CD1c-positive myeloid dendritic cell (primary cell): Measurements from ENCODE around the gene HSBP1.

Experiments used
- DNase-seq: peaks from one replicate; pipeline ENCODE4 v3.0.0-alpha.2; 2016; ENCODE audit errors: extremely low spot score

The HSBP1 gene

GRCh38 chr16:83807710-83808572 lies at the start of gene HSBP1:
Gene HSBP1, plus strand, starts transcription at chr16:83807978. Its CDS starts 99 bp downstream, at chr16:83808077.
- peak; percentile 96 for DNase-seq

GRCh38 chr16:83762141-83762991 lies 45.4 kb upstream of the HSBP1 start:
- no peak for DNase-seq

GRCh38 chr16:83762992-83763358 lies 44.8 kb upstream of the HSBP1 start:
- DNase-seq = no peak

DNA sequence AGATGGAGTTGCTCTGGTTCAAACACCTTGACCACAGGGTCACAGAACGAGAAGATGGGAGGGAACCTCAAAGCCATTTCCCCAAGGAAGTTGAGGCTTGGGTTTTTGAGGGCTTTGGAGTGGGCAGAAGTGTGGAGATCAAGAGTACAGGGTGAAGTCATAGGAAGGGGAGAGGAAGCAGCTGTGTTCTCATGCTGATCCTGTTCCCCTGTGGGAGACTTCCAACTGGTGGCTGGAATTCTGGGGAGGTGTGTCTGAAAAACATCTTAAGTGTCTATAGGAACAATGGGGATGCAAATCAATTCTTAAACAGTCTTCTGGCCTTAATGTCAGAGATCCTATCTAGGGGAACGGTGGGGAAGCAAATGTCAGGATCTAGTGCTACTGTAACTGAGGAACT lies 38.8 kb upstream of the HSBP1 start:
- peak; percentile 42 for DNase-seq

DNA sequence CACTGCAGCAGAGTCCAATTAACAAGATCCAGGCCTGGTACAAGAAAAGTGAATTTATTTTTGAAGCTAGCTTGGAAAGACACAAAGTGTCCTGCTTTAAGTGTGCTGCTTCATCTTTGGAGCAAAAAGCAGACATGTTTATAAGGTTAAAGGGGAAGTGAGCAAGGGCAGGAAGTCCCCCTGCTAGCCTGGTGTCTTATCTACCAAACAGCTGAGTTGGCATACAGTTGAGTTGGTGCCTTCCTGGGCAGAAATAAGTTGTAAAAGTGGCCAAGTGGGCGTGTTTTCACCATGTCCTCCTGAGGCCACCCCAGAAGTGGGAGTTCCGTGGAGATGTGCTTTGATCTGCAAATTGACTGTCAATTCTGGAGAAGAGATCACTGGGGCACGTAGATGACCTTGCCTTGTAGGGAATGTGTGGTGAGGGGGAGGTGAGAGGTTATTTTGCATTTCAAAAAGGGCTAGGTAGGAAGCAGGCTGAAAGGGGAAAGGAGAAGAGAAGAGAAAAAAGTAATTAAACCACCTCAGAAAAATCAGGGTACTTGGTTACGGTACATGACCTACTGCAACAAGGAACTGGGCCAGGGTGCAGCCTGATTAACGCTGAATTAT lies 38.3 kb upstream of the HSBP1 start:
- DNase-seq = peak; percentile 75

- no peak for DNase-seq
These were observed 36.4 kb upstream of the HSBP1 start for GRCh38 chr16:83771306-83771942.

DNA sequence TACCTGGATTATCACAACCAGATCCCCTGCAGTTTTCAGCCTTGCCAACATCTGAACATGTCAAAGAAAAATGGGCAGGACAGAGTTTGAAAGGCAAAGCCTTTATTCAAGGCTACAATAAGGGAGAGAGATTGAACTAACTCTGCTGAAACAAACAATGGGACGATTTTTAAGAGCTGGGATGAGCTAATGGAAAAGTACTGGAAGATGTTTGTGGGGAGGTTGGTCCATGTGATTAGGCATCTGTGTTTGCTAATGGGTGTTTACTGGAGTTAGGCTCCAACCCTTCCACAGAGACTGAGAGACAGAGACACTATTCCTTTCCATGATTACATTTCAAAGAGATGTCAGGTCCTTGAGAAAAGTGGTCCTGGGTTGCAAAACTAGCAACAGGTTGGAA lies 35.0 kb upstream of the HSBP1 start:
- DNase-seq = no peak

GRCh38 chr16:83774066-83774465 lies 33.7 kb upstream of the HSBP1 start:
- peak; percentile 62 for DNase-seq

DNA sequence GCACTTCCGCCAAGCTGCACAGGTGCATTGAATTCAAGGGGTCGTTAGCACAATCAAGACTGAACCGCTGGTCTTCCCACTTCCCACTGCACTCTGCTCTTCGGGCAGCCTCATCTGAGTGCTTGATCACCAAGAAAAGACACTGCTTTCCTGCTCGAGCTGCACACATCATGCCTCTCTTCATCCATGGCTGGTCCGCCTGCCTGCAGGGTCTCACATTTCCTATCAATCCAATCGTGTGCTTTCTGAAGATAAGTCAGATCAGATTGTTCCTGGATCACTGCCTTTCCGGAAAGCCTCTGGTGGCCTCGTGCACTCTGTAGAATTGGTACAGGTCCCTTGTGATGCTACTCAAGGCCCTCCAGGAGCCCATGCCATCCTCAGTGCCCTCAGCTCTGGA lies 30.8 kb upstream of the HSBP1 start:
- no peak for DNase-seq

DNA sequence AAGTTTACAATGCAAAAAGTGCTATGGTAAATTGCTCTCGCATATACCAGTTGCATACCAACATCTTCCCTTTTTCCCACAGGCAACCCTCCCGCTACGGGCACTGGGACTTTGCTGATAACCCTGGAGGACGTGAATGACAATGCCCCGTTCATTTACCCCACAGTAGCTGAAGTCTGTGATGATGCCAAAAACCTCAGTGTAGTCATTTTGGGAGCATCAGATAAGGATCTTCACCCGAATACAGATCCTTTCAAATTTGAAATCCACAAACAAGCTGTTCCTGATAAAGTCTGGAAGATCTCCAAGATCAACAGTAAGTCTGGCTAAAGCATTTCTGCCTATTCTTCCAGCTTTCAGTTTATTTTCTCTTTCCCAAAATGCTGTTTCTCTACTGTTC lies 27.9 kb upstream of the HSBP1 start:
- DNase-seq = no peak

- DNase-seq = no peak
These were observed 22.3 kb upstream of the HSBP1 start for GRCh38 chr16:83785455-83785854.

DNA sequence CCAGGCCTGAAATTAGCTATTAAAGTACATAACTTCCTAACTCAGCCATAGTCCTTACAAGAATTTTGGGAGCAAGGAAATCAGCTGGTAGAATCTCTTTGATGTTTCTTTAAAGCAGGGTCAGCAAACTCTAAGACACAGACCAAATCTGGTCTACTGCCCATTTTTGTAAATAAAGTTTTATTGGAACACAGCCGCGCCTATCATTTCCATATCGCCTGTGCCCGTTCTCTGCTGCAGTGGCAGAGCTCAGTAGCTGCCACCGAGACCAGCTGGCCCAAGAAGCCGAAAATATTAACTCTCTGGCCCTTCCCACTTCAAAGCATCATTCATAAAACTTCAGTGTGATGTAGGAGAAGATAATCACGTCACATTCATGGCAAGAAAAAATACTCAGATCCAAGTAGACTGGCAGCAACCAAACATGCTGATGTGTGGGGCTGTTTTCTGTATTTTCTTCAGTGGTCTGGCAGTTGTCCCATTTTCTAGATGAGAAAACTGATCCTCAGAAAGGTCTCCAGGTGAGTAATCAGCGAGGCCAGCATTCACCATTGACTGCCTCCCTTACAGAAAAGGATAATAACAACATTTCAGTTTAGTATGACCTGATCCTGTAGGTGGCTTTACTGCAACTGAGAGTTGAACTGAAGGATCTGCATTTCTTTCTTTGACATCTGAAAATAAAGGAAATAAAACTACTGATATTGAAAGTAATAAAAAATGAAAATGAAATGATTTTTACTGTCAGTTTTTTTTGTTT lies 18.0 kb upstream of the HSBP1 start:
- no peak for DNase-seq

DNA sequence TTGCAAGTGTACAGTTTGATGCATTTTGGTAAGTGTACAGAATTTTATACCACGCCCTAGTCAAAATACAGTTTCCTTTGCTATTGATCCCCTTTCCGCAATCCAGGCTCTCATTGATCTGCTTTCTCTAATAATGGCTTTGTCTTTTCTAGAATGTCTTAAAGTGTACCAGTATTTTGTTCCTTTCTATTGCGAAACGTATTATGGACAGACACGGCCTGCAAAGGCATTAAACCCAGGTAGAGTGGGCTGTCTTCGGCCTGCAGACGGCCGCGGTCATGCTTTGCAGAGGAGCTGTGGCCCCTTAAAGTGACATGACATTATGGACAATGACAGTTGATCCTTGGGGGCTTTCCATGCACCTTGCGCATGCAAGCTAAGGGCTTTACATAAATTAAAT lies 15.9 kb upstream of the HSBP1 start:
- DNase-seq = no peak

DNA sequence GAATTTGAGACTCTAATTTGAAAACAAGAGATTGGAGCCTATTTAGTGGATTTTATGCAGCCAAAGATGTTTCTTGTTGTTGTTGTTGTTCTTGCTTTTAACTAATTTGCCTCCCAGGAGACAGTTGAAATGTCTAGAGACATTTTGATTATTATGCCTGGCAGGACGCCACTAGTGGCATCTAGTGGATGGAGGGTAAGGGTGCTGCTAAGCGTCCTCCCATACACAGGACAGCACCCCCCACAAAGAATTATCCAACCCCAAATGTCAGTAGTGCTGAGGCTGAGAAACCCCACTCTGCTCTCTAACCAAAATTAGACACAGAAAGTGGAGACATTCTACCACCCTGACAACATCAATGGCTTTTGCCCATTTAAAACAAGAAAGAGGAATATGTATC lies 15.4 kb upstream of the HSBP1 start:
- DNase-seq = no peak

- DNase-seq = no peak
These were observed 14.6 kb upstream of the HSBP1 start for GRCh38 chr16:83793179-83793578.

GRCh38 chr16:83794860-83795554 lies 12.8 kb upstream of the HSBP1 start:
- DNase-seq = no peak

DNA sequence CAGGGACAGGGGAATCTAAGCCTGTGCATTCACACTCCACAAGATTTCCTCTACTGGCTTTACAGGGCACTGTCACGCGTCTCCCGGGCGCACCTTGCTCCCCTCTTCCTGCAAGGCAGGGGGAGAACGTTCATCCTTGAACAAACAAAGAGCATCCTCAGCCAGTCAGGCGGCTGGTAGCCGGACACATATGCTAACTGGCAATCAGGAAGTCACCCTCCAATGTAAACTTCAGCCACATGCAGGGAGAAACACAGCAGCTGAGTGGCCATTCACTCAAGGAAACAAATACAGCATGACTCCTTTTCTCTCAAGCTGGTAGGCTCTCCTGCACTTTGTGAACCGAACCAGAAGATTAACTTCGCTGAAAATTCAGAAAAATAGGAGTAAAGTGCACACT lies 10.8 kb upstream of the HSBP1 start:
- no peak for DNase-seq

- DNase-seq = no peak
These were observed 8.4 kb upstream of the HSBP1 start for GRCh38 chr16:83799336-83799735.

- no peak for DNase-seq
These were observed 5.6 kb upstream of the HSBP1 start for GRCh38 chr16:83802135-83802534.

DNA sequence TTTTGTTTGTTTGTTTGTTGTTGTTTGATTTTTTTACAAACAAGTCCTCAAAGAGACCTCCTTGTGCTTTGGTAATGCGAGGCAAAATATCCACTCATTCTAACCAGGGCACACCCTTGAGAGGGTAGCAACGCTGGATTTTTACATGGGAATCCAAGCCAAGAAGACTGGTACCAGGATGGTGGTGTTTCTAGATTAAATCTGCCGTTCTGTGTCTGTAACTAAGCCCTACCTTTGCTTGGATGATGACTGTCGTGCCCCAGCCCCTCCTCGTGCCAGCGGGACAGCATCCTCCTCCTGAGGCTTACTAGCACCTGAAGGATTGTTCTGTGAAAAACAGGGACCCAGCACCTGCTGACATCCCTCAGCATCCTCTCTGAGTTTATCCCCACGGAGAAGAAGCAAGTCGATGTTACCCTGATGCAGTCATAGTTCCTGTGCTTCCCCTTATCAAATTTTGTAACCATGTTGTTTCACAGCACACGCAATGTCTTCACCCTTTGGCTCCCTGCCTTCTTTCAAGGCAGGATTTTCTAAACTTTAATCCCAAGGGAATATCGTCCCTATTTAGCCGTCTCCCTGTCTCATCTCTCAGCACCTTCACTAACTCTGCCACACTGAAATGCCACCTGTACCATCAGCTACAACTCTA lies 5.1 kb upstream of the HSBP1 start:
- DNase-seq = no peak
